IMR-90 (cell line): ENCODE results near the gene PRRX1. TPM values are rescaled to one million over a fixed set of nuclear protein-coding genes. Genes with fewer than 3 reads are reported as not detected.

Experiments used
- ATAC-seq: fragments of 200-7000 bp; cut with Tn5 transposase; 2 replicates; pipeline ENCODE4 v1.9.1; 2020; ENCODE audit warnings: low read depth, mild to moderate bottlenecking, moderate library complexity
- BruUV-seq: library from RNA; stranded (reverse); fragments of 400-500 nt; replicated peaks from 2 replicates; lab custom pipeline; 2021; lab: Mats Ljungman, UMichigan
- CTCF ChIA-PET: fragments of 300-600 bp; formaldehyde crosslinking; extraction: SDS; loops from one replicate; lab custom pipeline; 2021; ENCODE audit warnings: antibody characterized with exemption; lab: Yijun Ruan, JAX
- POLR2A ChIA-PET: fragments of 300-600 bp; sonication (Branson Sonifier 250); formaldehyde crosslinking; loops from one replicate; lab custom pipeline; 2022; ENCODE audit warnings: antibody characterized with exemption; ENCODE audit not compliant: unreplicated experiment; lab: Charles Lee
- DNase-seq: peaks from one replicate; pipeline ENCODE4 v3.0.0; 2013
- H2AFZ ChIP-seq: replicated peaks from 2 replicates; pipeline ENCODE3; 2013; ENCODE audit warnings: low read length, mild to moderate bottlenecking; ENCODE audit not compliant: poor library complexity
- H2AK5ac ChIP-seq: 2 replicates; pipeline ENCODE4 v1.6.1; 2013; ENCODE audit warnings: low read depth, low read length, inconsistent platforms
- H2AK9ac ChIP-seq: replicated peaks from 2 replicates; pipeline ENCODE3; 2013; ENCODE audit warnings: mild to moderate bottlenecking, low read depth, low read length, moderate library complexity; ENCODE audit not compliant: poor library complexity
- H2BK120ac ChIP-seq: 2 replicates; pipeline ENCODE4 v1.6.1; 2013; ENCODE audit warnings: low read depth, low read length, inconsistent platforms
- H2BK15ac ChIP-seq: 3 replicates; pipeline ENCODE4 v1.6.1; 2013; ENCODE audit warnings: low read depth, low read length, inconsistent platforms
- H2BK20ac ChIP-seq: 2 replicates; pipeline ENCODE4 v1.6.1; 2013; ENCODE audit warnings: low read depth, mild to moderate bottlenecking, inconsistent platforms, low read length, moderate library complexity
- H2BK5ac ChIP-seq: 2 replicates; pipeline ENCODE4 v1.6.1; 2013; ENCODE audit warnings: mild to moderate bottlenecking, low read depth, low read length, inconsistent platforms; ENCODE audit not compliant: poor library complexity, severe bottlenecking
- H3K14ac ChIP-seq: replicated peaks from 2 replicates; pipeline ENCODE4 v1.6.1; 2013; ENCODE audit warnings: low read depth, low read length, inconsistent platforms
- H3K18ac ChIP-seq: 2 replicates; pipeline ENCODE4 v1.6.1; 2013; ENCODE audit warnings: low read depth, low read length, control low read depth
- H3K23ac ChIP-seq: 2 replicates; pipeline ENCODE4 v1.6.1; 2013; ENCODE audit warnings: low read depth, low read length, inconsistent platforms
- H3K27ac ChIP-seq: 2 replicates; pipeline ENCODE4 v1.5.1; 2013; ENCODE audit warnings: mild to moderate bottlenecking, control low read depth, low read length; ENCODE audit not compliant: insufficient read depth
- H3K27me3 ChIP-seq: 2 replicates; pipeline ENCODE4 v1.6.1; 2013; ENCODE audit warnings: low read length; ENCODE audit not compliant: control insufficient read depth, insufficient read depth
- H3K36me3 ChIP-seq: 2 replicates; pipeline ENCODE4 v1.6.1; 2013; ENCODE audit warnings: low read length, mixed read lengths; ENCODE audit not compliant: control insufficient read depth, insufficient read depth
- H3K4ac ChIP-seq: 2 replicates; pipeline ENCODE4 v1.6.1; 2013; ENCODE audit warnings: low read depth, low read length, inconsistent platforms
- H3K4me1 ChIP-seq: 2 replicates; pipeline ENCODE4 v1.6.1; 2013; ENCODE audit warnings: low read length, mixed read lengths; ENCODE audit not compliant: control insufficient read depth, insufficient read depth
- H3K4me2 ChIP-seq: 2 replicates; pipeline ENCODE4 v1.6.1; 2013; ENCODE audit warnings: low read depth, mild to moderate bottlenecking, control low read depth, low read length, moderate library complexity
- H3K4me3 ChIP-seq: 2 replicates; pipeline ENCODE4 v1.5.1; 2013; ENCODE audit warnings: low read depth, mild to moderate bottlenecking, control low read depth, low read length, moderate library complexity; ENCODE audit not compliant: insufficient read depth
- H3K56ac ChIP-seq: 2 replicates; pipeline ENCODE4 v1.6.1; 2013; ENCODE audit warnings: low read length, inconsistent platforms; ENCODE audit not compliant: insufficient read depth; ENCODE audit errors: extremely low read depth
- H3K79me1 ChIP-seq, 2 experiments: 2 replicates each; pipeline ENCODE4 v1.6.1; 2013; ENCODE audit warnings: low read length in 2 of 2, inconsistent platforms in 1 of 2, low read depth in 1 of 2
- H3K9ac ChIP-seq: 2 replicates; pipeline ENCODE4 v1.6.1; 2013; ENCODE audit warnings: low read depth, low read length, control low read depth
- H3K9me1 ChIP-seq: 2 replicates; pipeline ENCODE4 v1.6.1; 2013; ENCODE audit warnings: low read length, inconsistent platforms; ENCODE audit not compliant: insufficient read depth
- H3K9me3 ChIP-seq: 2 replicates; pipeline ENCODE4 v1.6.1; 2013; ENCODE audit warnings: low read length; ENCODE audit not compliant: control insufficient read depth, insufficient read depth
- H4K20me1 ChIP-seq: 2 replicates; pipeline ENCODE4 v1.6.1; 2013; ENCODE audit warnings: low read length, inconsistent platforms; ENCODE audit not compliant: insufficient read depth
- H4K5ac ChIP-seq: 2 replicates; pipeline ENCODE4 v1.6.1; 2013; ENCODE audit warnings: mild to moderate bottlenecking, low read depth, low read length, control low read depth
- H4K8ac ChIP-seq, 2 experiments: 2 replicates each; pipeline ENCODE4 v1.6.1; 2013; ENCODE audit warnings: low read depth in 2 of 2, low read length in 2 of 2, control low read depth in 1 of 2, inconsistent platforms in 1 of 2
- H4K91ac ChIP-seq: 2 replicates; pipeline ENCODE4 v1.6.1; 2013; ENCODE audit warnings: low read depth, low read length, inconsistent platforms; ENCODE audit not compliant: insufficient read depth
- BHLHE40 ChIP-seq: fragments of 150-350 bp; IDR thresholded peaks from 2 replicates; pipeline ENCODE4 v1.6.1; 2016; ENCODE audit warnings: mild to moderate bottlenecking, low read depth, low read length
- FOS ChIP-seq: fragments of 150-350 bp; IDR thresholded peaks from 2 replicates; pipeline ENCODE4 v1.6.1; 2016; ENCODE audit warnings: low read depth, low read length
- MAFK ChIP-seq: IDR thresholded peaks from 2 replicates; pipeline ENCODE4 v1.6.1; 2012; ENCODE audit warnings: low read depth, low read length, improper control_type of control experiment
- MAZ ChIP-seq: IDR thresholded peaks from 2 replicates; pipeline ENCODE4 v1.6.1; 2012; ENCODE audit warnings: low read depth, mild to moderate bottlenecking, low read length, improper control_type of control experiment, moderate library complexity, borderline replicate concordance
- MXI1 ChIP-seq: IDR thresholded peaks from 2 replicates; pipeline ENCODE4 v1.6.1; 2012; ENCODE audit warnings: low read depth, mild to moderate bottlenecking, low read length, moderate library complexity, borderline replicate concordance
- NFE2L2 ChIP-seq: fragments of 150-350 bp; IDR thresholded peaks from 2 replicates; pipeline ENCODE4 v1.6.1; 2016; ENCODE audit warnings: low read depth, mild to moderate bottlenecking, low read length
- WGBS, 2 experiments: methylation state at CpG; one replicate each; pipeline versions ENCODE4 v1.1.5 to v1.1.7; 2013; ENCODE audit warnings: missing lambda C conversion rate in 2 of 2; ENCODE audit not compliant: insufficient read length in 1 of 2; ENCODE audit errors: extremely low coverage in 2 of 2; 5-methylcytosine and 5-hydroxymethylcytosine counted together
- dilution Hi-C: fragments of 300-500 bp; cut with HindIII; formaldehyde crosslinking; loops from one replicate; pipeline ENCODE4 v1.14.3; 2018; ENCODE audit warnings: low sequenced_read_pairs; ENCODE audit not compliant: unreplicated experiment
- in situ Hi-C: fragments of 300-500 bp; cut with MboI; formaldehyde crosslinking; loops from 3 replicates; pipeline ENCODE4 v1.14.3; 2019; ENCODE audit warnings: low sequenced_read_pairs, inconsistent platforms, mixed read lengths
- intact Hi-C: fragments of 100-400 bp; cut with micrococcal nuclease; formaldehyde crosslinking; loops from 2 replicates; pipeline ENCODE4 v1.10.0; 2022
- polyA plus RNA-seq, 3 experiments: library from polyadenylated mRNA; depleted of rRNA; stranded (reverse); fragments of >200 nt; gene quantifications; 2 replicates each; pipeline ENCODE4 v1.2.3, GENCODE V29; 2012; ENCODE audit warnings: low replicate concordance in 1 of 3
- total RNA-seq: library from RNA; depleted of rRNA; stranded (reverse); fragments of >200 nt; gene quantifications from 2 replicates; pipeline ENCODE4 v1.2.3, GENCODE V29; 2012
- TF ChIP-seq, protein P1 (sequence below): conservative IDR thresholded peaks from 2 replicates; pipeline ENCODE4 v1.5.1; 2012; ENCODE audit warnings: mild to moderate bottlenecking, low read depth, low read length, improper control_type of control experiment
- TF ChIP-seq, protein P2 (sequence below): fragments of 150-350 bp; IDR thresholded peaks from 2 replicates; pipeline ENCODE4 v1.6.1; 2017; ENCODE audit warnings: mild to moderate bottlenecking, antibody characterized with exemption, low read length, low read depth

Gene PRRX1
- total and polyA plus RNA-seq, 2 of the 4 experiments (the other 2 are of a cell fraction): 50.0 to 65.4 TPM

DNA sequence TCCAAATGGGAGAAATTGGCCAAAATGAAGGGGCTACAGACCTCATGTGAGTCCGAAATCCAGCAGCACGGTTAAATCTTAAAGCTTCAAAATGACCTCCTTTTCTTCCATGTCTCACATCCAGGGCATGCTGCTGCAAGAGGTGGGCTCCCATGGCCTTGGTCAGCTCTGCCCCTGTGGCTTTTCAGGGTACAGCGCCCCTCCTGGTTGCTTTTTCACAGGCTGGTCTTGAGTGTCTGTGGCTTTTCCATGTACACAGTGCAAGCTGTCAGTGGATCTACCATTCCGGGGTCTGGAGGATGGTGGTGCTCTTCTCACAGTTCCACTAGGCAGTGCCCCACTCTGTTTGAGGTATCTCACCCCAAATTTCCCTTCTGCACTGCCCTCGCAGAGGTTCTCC is 78.7 kb downstream of the PRRX1 start:
- TF ChIP-seq BHLHE40 (no peak), FOS (no peak), MAZ (no peak), MXI1 (no peak), MAFK (no peak), NFE2L2 (no peak)
- TF ChIP-seq, protein P1, sequence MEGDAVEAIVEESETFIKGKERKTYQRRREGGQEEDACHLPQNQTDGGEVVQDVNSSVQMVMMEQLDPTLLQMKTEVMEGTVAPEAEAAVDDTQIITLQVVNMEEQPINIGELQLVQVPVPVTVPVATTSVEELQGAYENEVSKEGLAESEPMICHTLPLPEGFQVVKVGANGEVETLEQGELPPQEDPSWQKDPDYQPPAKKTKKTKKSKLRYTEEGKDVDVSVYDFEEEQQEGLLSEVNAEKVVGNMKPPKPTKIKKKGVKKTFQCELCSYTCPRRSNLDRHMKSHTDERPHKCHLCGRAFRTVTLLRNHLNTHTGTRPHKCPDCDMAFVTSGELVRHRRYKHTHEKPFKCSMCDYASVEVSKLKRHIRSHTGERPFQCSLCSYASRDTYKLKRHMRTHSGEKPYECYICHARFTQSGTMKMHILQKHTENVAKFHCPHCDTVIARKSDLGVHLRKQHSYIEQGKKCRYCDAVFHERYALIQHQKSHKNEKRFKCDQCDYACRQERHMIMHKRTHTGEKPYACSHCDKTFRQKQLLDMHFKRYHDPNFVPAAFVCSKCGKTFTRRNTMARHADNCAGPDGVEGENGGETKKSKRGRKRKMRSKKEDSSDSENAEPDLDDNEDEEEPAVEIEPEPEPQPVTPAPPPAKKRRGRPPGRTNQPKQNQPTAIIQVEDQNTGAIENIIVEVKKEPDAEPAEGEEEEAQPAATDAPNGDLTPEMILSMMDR: no peak
- TF ChIP-seq, protein P2, sequence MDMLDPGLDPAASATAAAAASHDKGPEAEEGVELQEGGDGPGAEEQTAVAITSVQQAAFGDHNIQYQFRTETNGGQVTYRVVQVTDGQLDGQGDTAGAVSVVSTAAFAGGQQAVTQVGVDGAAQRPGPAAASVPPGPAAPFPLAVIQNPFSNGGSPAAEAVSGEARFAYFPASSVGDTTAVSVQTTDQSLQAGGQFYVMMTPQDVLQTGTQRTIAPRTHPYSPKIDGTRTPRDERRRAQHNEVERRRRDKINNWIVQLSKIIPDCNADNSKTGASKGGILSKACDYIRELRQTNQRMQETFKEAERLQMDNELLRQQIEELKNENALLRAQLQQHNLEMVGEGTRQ: no peak
- Histone ChIP-seq H4K20me1 (no peaks in the 10 kb centered on the region), H2BK5ac (no peak overlapping the region), H3K36me3 (no peaks in the 10 kb centered on the region), H3K4me3 (no peak overlapping the region), H2BK20ac (no peak overlapping the region), H3K4ac (no peak overlapping the region), H3K9ac (no peak overlapping the region), H2BK15ac (no peak overlapping the region; the same call in 2 of the 3 replicates), H3K27me3 (no peaks in the 10 kb centered on the region), H3K4me2 (no peak overlapping the region), H4K8ac (no peak overlapping the region), H3K9me1 (no peaks in the 10 kb centered on the region), H4K5ac (no peak overlapping the region), H3K27ac (no peak overlapping the region), H2AFZ (no peak overlapping the region), H4K91ac (no peak overlapping the region), H3K18ac (no peak overlapping the region), H2AK5ac (no peak overlapping the region), H3K56ac (no peak overlapping the region), H3K9me3 (peaks cover 7% of the 10 kb centered on the region; the same call in 1 of the 2 replicates), H3K14ac (no peak overlapping the region), H3K79me1 (no peaks in the 10 kb centered on the region; a peak in 1 of 4 replicates), H2BK120ac (no peak overlapping the region), H3K4me1 (no peaks in the 10 kb centered on the region), H3K23ac (no peak overlapping the region), H2AK9ac (no peak overlapping the region)
- POLR2A ChIA-PET: no interaction called here
- dilution Hi-C loops: no loop called here
- CTCF ChIA-PET: no interaction called here
- WGBS, 2 experiments: 83% methylated on average over 2 of the region's 5 CpGs; no CpG with 5 or more reads in 1 of the 2 experiments
- in situ Hi-C loops: no loop called here
- BruUV-seq: no TSS peak
- ATAC-seq: no peak
- intact Hi-C loops: no loop called here
- DNase-seq: no peak
